PC-9 (cell line): ENCODE results near the gene MTA3. TPM values are rescaled to one million over a fixed set of nuclear protein-coding genes. Genes with fewer than 3 reads are reported as not detected.
A peak's percentile ranks its signal among the peaks of the same experiment; 100 is the strongest.

Experiments
- BruUV-seq: library from RNA; stranded (reverse); fragments of 400-500 nt; replicated peaks from 2 replicates; lab custom pipeline; 2021; lab: Mats Ljungman, UMichigan
- CTCF ChIA-PET: fragments of 300-600 bp; sonication (Branson Sonifier 250); formaldehyde crosslinking; loops from one replicate; lab custom pipeline; 2022; ENCODE audit warnings: antibody characterized with exemption; lab: Charles Lee
- POLR2A ChIA-PET: fragments of 300-600 bp; sonication (Branson Sonifier 250); formaldehyde crosslinking; loops from one replicate; lab custom pipeline; 2022; ENCODE audit warnings: antibody characterized with exemption; ENCODE audit not compliant: unreplicated experiment; lab: Charles Lee
- DNase-seq, 2 experiments: peaks; one replicate each; pipeline versions ENCODE4 v3.0.0 to v3.0.0-alpha.2; 2015 to 2022; ENCODE audit warnings: mixed read lengths in 1 of 2
- H2AFZ ChIP-seq: fragments of 200-600 bp; sonication (generic); 2 replicates; pipeline ENCODE4 v1.8.1; 2017; ENCODE audit warnings: antibody characterized with exemption
- H3F3A ChIP-seq: fragments of 200-600 bp; sonication (generic); 2 replicates; pipeline ENCODE4 v1.8.1; 2017; ENCODE audit warnings: antibody characterized with exemption, mild to moderate bottlenecking, low read depth; ENCODE audit not compliant: insufficient read depth
- H3K27ac ChIP-seq: fragments of 200-600 bp; sonication (generic); 2 replicates; pipeline ENCODE4 v1.6.1; 2016; ENCODE audit warnings: mixed run types
- H3K27me3 ChIP-seq: fragments of 200-600 bp; sonication (generic); 2 replicates; pipeline ENCODE4 v1.6.1; 2016; ENCODE audit warnings: low read depth, mixed run types; ENCODE audit not compliant: insufficient read depth
- H3K36me3 ChIP-seq: fragments of 200-600 bp; sonication (generic); 2 replicates; pipeline ENCODE4 v1.6.1; 2016; ENCODE audit warnings: low read depth, mixed run types
- H3K4me1 ChIP-seq: fragments of 200-600 bp; sonication (generic); replicated peaks from 2 replicates; pipeline ENCODE4 v1.6.1; 2016; ENCODE audit warnings: mixed run types; ENCODE audit not compliant: insufficient read depth
- H3K4me2 ChIP-seq: fragments of 200-600 bp; sonication (generic); 2 replicates; pipeline ENCODE4 v1.6.1; 2017; ENCODE audit warnings: mixed run types
- H3K4me3 ChIP-seq: fragments of 200-600 bp; sonication (generic); 2 replicates; pipeline ENCODE4 v1.6.1; 2016; ENCODE audit warnings: mixed run types
- H3K79me2 ChIP-seq: fragments of 200-600 bp; sonication (generic); 2 replicates; pipeline ENCODE4 v1.6.1; 2017; ENCODE audit warnings: low read depth, mixed run types
- H3K9me2 ChIP-seq: fragments of 200-600 bp; sonication (generic); 2 replicates; pipeline ENCODE4 v1.8.1; 2017; ENCODE audit warnings: mild to moderate bottlenecking; ENCODE audit not compliant: insufficient read depth
- H3K9me3 ChIP-seq: fragments of 200-600 bp; sonication (generic); 2 replicates; pipeline ENCODE4 v1.8.1; 2016; ENCODE audit warnings: low read depth; ENCODE audit not compliant: insufficient read depth
- H4K20me1 ChIP-seq: fragments of 200-600 bp; sonication (generic); 2 replicates; pipeline ENCODE4 v1.8.1; 2017; ENCODE audit not compliant: insufficient read depth
- EZH2 ChIP-seq: fragments of 200-600 bp; sonication (generic); IDR thresholded peaks from 2 replicates; pipeline ENCODE4 v1.8.0; 2017; ENCODE audit warnings: antibody characterized with exemption, low read depth
- intact Hi-C: fragments of 100-400 bp; cut with micrococcal nuclease; formaldehyde crosslinking; loops from one replicate; pipeline ENCODE4 v1.10.0; 2022; ENCODE audit not compliant: unreplicated experiment
- total RNA-seq: library from RNA; stranded (reverse); gene quantifications from 2 replicates; pipeline ENCODE4 v1.2.3, GENCODE V29; 2021
- TF ChIP-seq, protein P1 (sequence below): fragments of 200-600 bp; sonication (generic); conservative IDR thresholded peaks from 2 replicates; pipeline ENCODE4 v1.6.1; 2017; ENCODE audit warnings: mixed run types, antibody characterized with exemption, mild to moderate bottlenecking, moderate library complexity

Gene MTA3
- total RNA-seq, 1 experiment from 2014 or later, result 89.8 TPM

DNA sequence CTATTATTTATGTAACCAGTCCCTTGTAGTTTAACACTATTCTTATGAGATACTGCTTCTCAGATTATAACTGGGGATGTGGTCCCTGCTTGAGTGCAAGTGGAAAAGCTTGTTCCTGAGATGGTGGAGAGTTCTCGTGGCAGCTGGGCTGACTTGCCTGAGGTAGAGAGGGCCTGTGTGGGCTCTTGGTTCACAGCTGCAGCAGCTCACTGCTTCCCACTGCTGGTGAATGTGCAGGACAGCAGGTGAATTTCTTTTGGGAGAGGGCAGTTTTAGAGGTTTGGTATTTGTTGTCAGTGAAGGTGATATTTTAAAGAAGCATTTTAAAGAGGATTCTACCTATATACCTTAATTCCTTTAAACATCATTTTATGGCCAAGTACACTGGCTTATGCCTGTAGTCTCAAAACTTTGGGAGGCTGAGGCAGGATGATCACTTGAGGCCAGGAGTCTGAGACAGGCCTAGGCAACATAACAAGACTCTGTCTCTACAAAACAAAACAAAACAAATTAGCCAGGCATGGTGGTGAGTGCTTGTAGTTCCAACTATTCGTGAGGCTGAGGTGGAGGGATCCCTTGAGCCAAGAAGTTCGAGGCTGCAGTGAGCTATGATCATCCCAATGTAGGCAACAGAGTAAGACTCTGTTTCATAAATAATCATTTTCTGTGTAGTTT lies 94.8 kb downstream of the MTA3 start:
- no peaks in the 10 kb centered on the region for H3K9me3 ChIP-seq
- peaks cover 23% of the 10 kb centered on the region; the same call in 1 of the 2 replicates for H3F3A ChIP-seq
- peak; percentile 64 to 73 for DNase-seq
- no peak overlapping the region for H3K27ac ChIP-seq
- no TSS peak for BruUV-seq
- H3K9me2 ChIP-seq, result no peaks in the 10 kb centered on the region
- peaks cover 18% of the 10 kb centered on the region for H3K79me2 ChIP-seq
- H3K4me2 ChIP-seq, result no peak overlapping the region
- POLR2A ChIA-PET, result no interaction called here
- no peaks in the 10 kb centered on the region for H3K4me1 ChIP-seq
- intact Hi-C loops, result loop anchor here (1.0 to 5.0 kb wide), 7 partner anchors 150 to 821 kb away; partner anchors contain the start of gene COX7A2L
- H3K4me3 ChIP-seq, result no peak overlapping the region
- no peaks in the 10 kb centered on the region for H3K27me3 ChIP-seq
- CTCF ChIA-PET, result interaction anchor here (0.6 to 0.9 kb wide), 3 partner anchors 13 to 424 kb away, joined by 3 to 10 read pairs (median 3); no protein-coding TSS in a partner anchor
- TF ChIP-seq, protein P1, sequence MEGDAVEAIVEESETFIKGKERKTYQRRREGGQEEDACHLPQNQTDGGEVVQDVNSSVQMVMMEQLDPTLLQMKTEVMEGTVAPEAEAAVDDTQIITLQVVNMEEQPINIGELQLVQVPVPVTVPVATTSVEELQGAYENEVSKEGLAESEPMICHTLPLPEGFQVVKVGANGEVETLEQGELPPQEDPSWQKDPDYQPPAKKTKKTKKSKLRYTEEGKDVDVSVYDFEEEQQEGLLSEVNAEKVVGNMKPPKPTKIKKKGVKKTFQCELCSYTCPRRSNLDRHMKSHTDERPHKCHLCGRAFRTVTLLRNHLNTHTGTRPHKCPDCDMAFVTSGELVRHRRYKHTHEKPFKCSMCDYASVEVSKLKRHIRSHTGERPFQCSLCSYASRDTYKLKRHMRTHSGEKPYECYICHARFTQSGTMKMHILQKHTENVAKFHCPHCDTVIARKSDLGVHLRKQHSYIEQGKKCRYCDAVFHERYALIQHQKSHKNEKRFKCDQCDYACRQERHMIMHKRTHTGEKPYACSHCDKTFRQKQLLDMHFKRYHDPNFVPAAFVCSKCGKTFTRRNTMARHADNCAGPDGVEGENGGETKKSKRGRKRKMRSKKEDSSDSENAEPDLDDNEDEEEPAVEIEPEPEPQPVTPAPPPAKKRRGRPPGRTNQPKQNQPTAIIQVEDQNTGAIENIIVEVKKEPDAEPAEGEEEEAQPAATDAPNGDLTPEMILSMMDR, result peak; percentile 100
- no peak for TF ChIP-seq EZH2
- H4K20me1 ChIP-seq, result peaks cover 26% of the 10 kb centered on the region
- H2AFZ ChIP-seq, result no peak overlapping the region
- peaks cover 9% of the 10 kb centered on the region; the same call in 1 of the 2 replicates for H3K36me3 ChIP-seq

DNA sequence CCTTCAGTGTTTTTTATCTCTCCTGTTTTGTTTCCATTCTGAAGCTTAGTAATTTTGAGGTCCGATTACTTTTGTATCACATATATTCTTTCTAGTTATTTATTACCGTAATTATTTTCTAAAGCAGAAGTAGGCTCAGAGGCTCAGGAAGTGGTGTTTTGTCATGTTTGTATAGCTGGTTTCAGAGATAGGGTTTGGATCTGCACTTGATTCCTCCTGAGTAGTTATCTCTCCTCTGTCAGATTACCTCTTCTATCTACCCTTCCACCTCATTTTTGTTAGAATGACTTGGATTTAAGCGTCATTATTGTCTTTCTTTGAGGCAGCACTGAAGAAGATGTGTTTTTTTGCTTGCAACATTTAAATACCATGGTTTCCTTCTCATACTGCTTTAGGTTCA lies 95.4 kb downstream of the MTA3 start:
- Histone ChIP-seq H3K79me2 (peaks cover 18% of the 10 kb centered on the region), H4K20me1 (peaks cover 30% of the 10 kb centered on the region), H3K9me2 (no peaks in the 10 kb centered on the region), H3K36me3 (peaks cover 8% of the 10 kb centered on the region; the same call in 1 of the 2 replicates), H3K27me3 (no peaks in the 10 kb centered on the region), H2AFZ (no peak overlapping the region), H3K9me3 (no peaks in the 10 kb centered on the region), H3F3A (peaks cover 20% of the 10 kb centered on the region; the same call in 1 of the 2 replicates), H3K4me1 (no peaks in the 10 kb centered on the region), H3K4me2 (no peak overlapping the region), H3K4me3 (no peak overlapping the region), H3K27ac (no peak overlapping the region)
- intact Hi-C loops, result loop anchor here (1.0 to 5.0 kb wide), 7 partner anchors 151 to 822 kb away; partner anchors contain the start of gene COX7A2L
- no peak for DNase-seq
- ChIA-PET POLR2A (interaction anchor here (0.7 kb wide), 1 partner anchor 14 kb away, joined by 40 read pairs; no protein-coding TSS in a partner anchor), CTCF (interaction anchor here (0.7 kb wide), 1 partner anchor 715 kb away, joined by 4 read pairs; no protein-coding TSS in a partner anchor)
- no peak for TF ChIP-seq EZH2
- TF ChIP-seq, protein P1, result no peak
- BruUV-seq, result no TSS peak

DNA sequence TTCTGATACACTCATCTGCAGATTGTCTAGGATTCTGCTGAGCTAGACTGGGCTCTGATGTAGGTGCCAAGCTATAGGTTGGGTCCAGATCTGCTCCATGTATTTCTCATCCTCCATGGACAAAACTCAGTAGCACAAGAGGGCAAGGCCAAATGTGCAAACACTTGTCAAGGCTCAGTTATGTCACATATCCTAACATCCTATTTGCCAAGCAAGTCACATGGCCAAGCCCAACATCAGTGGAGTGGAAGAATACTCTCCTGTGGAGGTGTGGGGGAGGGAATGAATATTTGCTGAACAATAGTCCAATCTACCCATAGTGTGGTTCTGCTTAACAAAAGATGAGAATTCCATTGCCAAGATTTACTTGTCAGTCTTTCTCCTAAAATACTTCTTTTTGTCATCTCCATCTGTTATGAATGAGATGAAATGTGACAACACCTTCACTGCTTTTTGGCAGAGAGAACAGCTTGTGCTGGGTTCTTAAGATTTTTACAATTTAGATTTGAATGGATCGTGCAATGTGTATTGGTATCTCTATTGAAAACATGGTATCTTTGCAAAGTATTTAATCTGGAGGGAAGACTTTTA lies 105.7 kb downstream of the MTA3 start:
- H3K9me2 ChIP-seq, result no peaks in the 10 kb centered on the region
- H3K27me3 ChIP-seq, result no peaks in the 10 kb centered on the region
- H4K20me1 ChIP-seq, result peaks cover 7% of the 10 kb centered on the region; the same call in 1 of the 2 replicates
- no peak overlapping the region for H3K4me3 ChIP-seq
- peaks cover 26% of the 10 kb centered on the region; the same call in 1 of the 2 replicates for H3K79me2 ChIP-seq
- POLR2A ChIA-PET, result no interaction called here
- intact Hi-C loops, result no loop called here
- DNase-seq, result peak in 1 of 2 experiments; percentile 31
- H3K36me3 ChIP-seq, result 0 out of 2 replicates have a peak, but pooled peaks cover 10% of the 10 kb centered on the region
- H2AFZ ChIP-seq, result no peak overlapping the region
- TF ChIP-seq, protein P1, result no peak
- TF ChIP-seq EZH2, result no peak
- BruUV-seq, result no TSS peak
- no peaks in the 10 kb centered on the region for H3K9me3 ChIP-seq
- no peak overlapping the region for H3K4me2 ChIP-seq
- H3K27ac ChIP-seq, result no peak overlapping the region
- no peaks in the 10 kb centered on the region for H3K4me1 ChIP-seq
- H3F3A ChIP-seq, result no peaks in the 10 kb centered on the region
- CTCF ChIA-PET, result no interaction called here
